Fibroblast of lung (primary cell): ENCODE results near the gene ATP11A. TPM values are rescaled to one million over a fixed set of nuclear protein-coding genes. Genes with fewer than 3 reads are reported as not detected.

Experiments used
- DNase-seq, 2 donors: peaks; one replicate each; pipeline versions ENCODE4 v3.0.0 to v3.0.0-alpha.2; 2010; ENCODE audit warnings: low read depth in 2 of 2
- H2AFZ ChIP-seq: 2 replicates; pipeline ENCODE4 v1.5.1; 2012; ENCODE audit warnings: low read length, control low read depth, inconsistent platforms
- H3K27ac ChIP-seq: 2 replicates; pipeline ENCODE4 v1.5.1; 2011; ENCODE audit warnings: low read length, control low read depth; ENCODE audit not compliant: insufficient read depth
- H3K27me3 ChIP-seq: 2 replicates; pipeline ENCODE4 v1.5.1; 2011; ENCODE audit warnings: mild to moderate bottlenecking, low read length; ENCODE audit not compliant: control insufficient read depth, insufficient read depth
- H3K36me3 ChIP-seq: 2 replicates; pipeline ENCODE4 v1.5.1; 2011; ENCODE audit warnings: low read length; ENCODE audit not compliant: control insufficient read depth, insufficient read depth
- H3K4me1 ChIP-seq: 2 replicates; pipeline ENCODE4 v1.5.1; 2011; ENCODE audit warnings: low read length; ENCODE audit not compliant: control insufficient read depth, insufficient read depth; ENCODE audit errors: extremely low read depth
- H3K4me2 ChIP-seq: 2 replicates; pipeline ENCODE4 v1.5.1; 2011; ENCODE audit warnings: low read length, control low read depth; ENCODE audit not compliant: insufficient read depth; ENCODE audit errors: extremely low read depth
- H3K4me3 ChIP-seq, 4 experiments: fragments of 200-600 bp in 1 of 4; sonication (generic) in 1 of 4; replicated peaks in 1 of 4; 2 replicates each; pipeline ENCODE4 v1.5.1; 2011 to 2016; ENCODE audit warnings: low read length in 4 of 4, low read depth in 3 of 4, mild to moderate bottlenecking in 3 of 4, control low read depth in 2 of 4, inconsistent platforms in 1 of 4, mixed read lengths in 1 of 4; ENCODE audit not compliant: insufficient read depth in 1 of 4; ENCODE audit errors: control extremely low read depth in 1 of 4
- H3K79me2 ChIP-seq: 2 replicates; pipeline ENCODE4 v1.5.1; 2012; ENCODE audit warnings: mild to moderate bottlenecking, low read length, inconsistent platforms; ENCODE audit not compliant: control insufficient read depth, insufficient read depth
- H3K9ac ChIP-seq: 2 replicates; pipeline ENCODE4 v1.5.1; 2011; ENCODE audit warnings: mild to moderate bottlenecking, low read length, control low read depth; ENCODE audit not compliant: insufficient read depth
- H3K9me3 ChIP-seq: 2 replicates; pipeline ENCODE4 v1.5.1; 2012; ENCODE audit warnings: low read depth, low read length; ENCODE audit not compliant: control insufficient read depth, insufficient read depth
- H4K20me1 ChIP-seq: 2 replicates; pipeline ENCODE4 v1.5.1; 2011; ENCODE audit warnings: low read length; ENCODE audit not compliant: control insufficient read depth, insufficient read depth; ENCODE audit errors: extremely low read depth
- CTCF ChIP-seq, 2 donors: IDR thresholded peaks in 1 of 2; conservative IDR thresholded peaks in 1 of 2; 1 replicate in 1 of 2; 2 replicates in 1 of 2; pipeline ENCODE4 v1.5.1; 2011 to 2012; ENCODE audit warnings: low read length in 2 of 2, control low read depth in 1 of 2, inconsistent platforms in 1 of 2, low read depth in 1 of 2, mild to moderate bottlenecking in 1 of 2
- EZH2 ChIP-seq: IDR thresholded peaks from 2 replicates; pipeline ENCODE4 v1.5.1; 2012; ENCODE audit warnings: low read length, control low read depth, mild to moderate bottlenecking; ENCODE audit errors: missing control alignments
- polyA plus RNA-seq, 2 donors: library from polyadenylated mRNA; depleted of rRNA in 1 of 2; stranded (reverse) in 1 of 2; unstranded in 1 of 2; fragments of >200 nt; gene quantifications; 2 replicates each; pipeline ENCODE4 v1.2.1, GENCODE V29; 2011 to 2012; ENCODE audit warnings: missing spikeins in 1 of 2
- total RNA-seq: library from RNA; depleted of rRNA; stranded (reverse); fragments of >200 nt; gene quantifications from 2 replicates; pipeline ENCODE4 v1.2.1, GENCODE V29; 2014

ATP11A gene
- total and polyA plus RNA-seq, 2 donors (not counting 1 experiment from before 2014, with no cell fraction given), result 2.3 to 7.8 TPM

DNA sequence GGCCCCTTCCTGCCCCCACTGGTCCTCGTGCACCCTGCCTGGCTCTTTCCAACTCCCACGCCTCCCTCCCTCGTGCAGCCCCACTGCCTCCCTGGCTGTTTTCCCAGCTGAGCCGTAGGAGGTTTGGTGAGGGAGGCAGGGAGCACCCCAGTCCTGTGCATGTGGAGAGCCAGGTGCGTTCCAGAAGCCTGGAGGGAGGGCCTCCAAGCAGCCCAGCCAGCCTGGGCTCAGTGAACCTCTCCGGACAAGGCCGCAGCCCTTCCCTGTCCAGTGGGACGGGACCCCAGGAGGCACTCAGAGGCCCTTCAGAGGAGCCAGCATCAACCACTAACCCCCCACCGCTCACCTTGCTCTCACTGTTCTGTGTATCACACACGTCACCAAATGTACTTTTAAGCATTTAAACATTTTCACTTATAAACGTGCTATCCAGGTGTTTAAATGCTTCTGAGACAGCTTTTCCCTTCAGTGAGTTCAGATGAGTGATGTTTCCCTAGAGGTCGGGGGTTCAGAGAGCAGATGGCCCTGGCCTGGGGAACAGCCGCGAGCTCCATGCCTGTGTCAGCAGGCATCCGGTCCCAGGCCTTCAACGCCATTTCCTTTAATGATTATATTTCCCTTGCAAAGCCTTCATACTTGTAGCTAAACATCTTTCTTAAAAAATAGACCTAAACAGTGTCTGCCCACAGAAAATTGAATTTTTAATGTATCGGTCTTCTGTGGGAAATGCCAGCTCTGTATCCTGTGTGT lies 122.6 kb downstream of the ATP11A start:
- Histone ChIP-seq H3K36me3 (peaks cover 1% of the 10 kb centered on the region), H3K9ac (no peak overlapping the region), H3K27me3 (no peaks in the 10 kb centered on the region), H3K4me1 (no peaks in the 10 kb centered on the region), H3K9me3 (no peaks in the 10 kb centered on the region), H2AFZ (no peak overlapping the region), H3K4me3 (no peak overlapping the region), H3K27ac (no peak overlapping the region), H3K4me2 (no peak overlapping the region), H4K20me1 (no peaks in the 10 kb centered on the region), H3K79me2 (no peaks in the 10 kb centered on the region)
- no peak for DNase-seq
- TF ChIP-seq CTCF (conservative IDR thresholded peaks at IDR 0.05 in 1 of 2, IDR thresholded peaks at IDR 0.05 in 1 of 2; ENCODE audit: low read depth in 1 of 2, low read length in 2 of 2) (no peak), EZH2 (no peak)

- TF ChIP-seq CTCF (conservative IDR thresholded peaks at IDR 0.05 in 1 of 2, IDR thresholded peaks at IDR 0.05 in 1 of 2; ENCODE audit: low read depth in 1 of 2, low read length in 2 of 2), result no peak
- no peak for TF ChIP-seq EZH2
These were observed 123.7 kb downstream of the ATP11A start for GRCh38 chr13:112813552-112813951.

GRCh38 chr13:112814905-112815585 lies 125.2 kb downstream of the ATP11A start:
- Histone ChIP-seq H3K27me3 (no peaks in the 10 kb centered on the region), H3K4me3 (no peak overlapping the region), H3K4me1 (no peaks in the 10 kb centered on the region), H3K4me2 (no peak overlapping the region), H4K20me1 (no peaks in the 10 kb centered on the region), H2AFZ (no peak overlapping the region), H3K27ac (no peak overlapping the region), H3K79me2 (no peaks in the 10 kb centered on the region), H3K9ac (no peak overlapping the region), H3K36me3 (peaks cover 1% of the 10 kb centered on the region), H3K9me3 (no peaks in the 10 kb centered on the region)
- peak in 1 of 2 donors; percentile 53 for DNase-seq
- TF ChIP-seq CTCF (conservative IDR thresholded peaks at IDR 0.05 in 1 of 2, IDR thresholded peaks at IDR 0.05 in 1 of 2; ENCODE audit: low read depth in 1 of 2, low read length in 2 of 2) (no peak), EZH2 (no peak)

More at GRCh38 chr13:112813552-112813951, 123.7 kb downstream of the ATP11A start:
- no peak overlapping the region for H3K9ac ChIP-seq
- H3K27me3 ChIP-seq, result no peaks in the 10 kb centered on the region
- no peak overlapping the region for H3K27ac ChIP-seq
- no peaks in the 10 kb centered on the region for H4K20me1 ChIP-seq
- H3K4me1 ChIP-seq, result no peaks in the 10 kb centered on the region
- no peak for DNase-seq
- H3K4me3 ChIP-seq, result no peak overlapping the region
- peaks cover 1% of the 10 kb centered on the region for H3K36me3 ChIP-seq
- H3K4me2 ChIP-seq, result no peak overlapping the region
- H3K79me2 ChIP-seq, result no peaks in the 10 kb centered on the region
- no peak overlapping the region for H2AFZ ChIP-seq
- no peaks in the 10 kb centered on the region for H3K9me3 ChIP-seq
